Esophagus squamous epithelium (tissue), 4 donors: ENCODE data around the gene ISG15.

Experiments
- CTCF ChIP-seq, 6 experiments: fragments of 450-650 bp in 4 of 6; fragments of 200-600 bp in 2 of 6; sonication (generic) in 2 of 6; IDR thresholded peaks; one replicate each; pipeline ENCODE4 v1.5.1; 2016 to 2019; ENCODE audit warnings: antibody characterized with exemption in 6 of 6, mild to moderate bottlenecking in 4 of 6, moderate library complexity in 4 of 6
- POLR2A ChIP-seq, 4 donors: fragments of 450-650 bp; IDR thresholded peaks; one replicate each; pipeline ENCODE4 v1.6.1; 2017; ENCODE audit warnings: antibody characterized with exemption in 4 of 4, mild to moderate bottlenecking in 4 of 4, moderate library complexity in 3 of 4

GRCh38 chr1:966704-967300 lies 46.5 kb upstream of the ISG15 start:
- TF ChIP-seq CTCF (IDR thresholded peaks at IDR 0.05) (no peak), POLR2A (IDR thresholded peaks at IDR 0.05) (peak in 3 of 4 donors; percentile 38 to 60 (median 48))
